PC-9 (cell line): ENCODE data around the gene CCT2. TPM values are rescaled to one million over a fixed set of nuclear protein-coding genes. Genes with fewer than 3 reads are reported as not detected.

ENCODE experiments used
- BruUV-seq: library from RNA; stranded (reverse); fragments of 400-500 nt; replicated peaks from 2 replicates; lab custom pipeline; 2021; lab: Mats Ljungman, UMichigan
- CTCF ChIA-PET: fragments of 300-600 bp; sonication (Branson Sonifier 250); formaldehyde crosslinking; loops from one replicate; lab custom pipeline; 2022; ENCODE audit warnings: antibody characterized with exemption; lab: Charles Lee
- POLR2A ChIA-PET: fragments of 300-600 bp; sonication (Branson Sonifier 250); formaldehyde crosslinking; loops from one replicate; lab custom pipeline; 2022; ENCODE audit warnings: antibody characterized with exemption; ENCODE audit not compliant: unreplicated experiment; lab: Charles Lee
- DNase-seq, 2 experiments: peaks; one replicate each; pipeline versions ENCODE4 v3.0.0 to v3.0.0-alpha.2; 2015 to 2022; ENCODE audit warnings: mixed read lengths in 1 of 2
- H2AFZ ChIP-seq: fragments of 200-600 bp; sonication (generic); 2 replicates; pipeline ENCODE4 v1.8.1; 2017; ENCODE audit warnings: antibody characterized with exemption
- H3F3A ChIP-seq: fragments of 200-600 bp; sonication (generic); 2 replicates; pipeline ENCODE4 v1.8.1; 2017; ENCODE audit warnings: antibody characterized with exemption, mild to moderate bottlenecking, low read depth; ENCODE audit not compliant: insufficient read depth
- H3K27ac ChIP-seq: fragments of 200-600 bp; sonication (generic); 2 replicates; pipeline ENCODE4 v1.6.1; 2016; ENCODE audit warnings: mixed run types
- H3K27me3 ChIP-seq: fragments of 200-600 bp; sonication (generic); 2 replicates; pipeline ENCODE4 v1.6.1; 2016; ENCODE audit warnings: low read depth, mixed run types; ENCODE audit not compliant: insufficient read depth
- H3K36me3 ChIP-seq: fragments of 200-600 bp; sonication (generic); 2 replicates; pipeline ENCODE4 v1.6.1; 2016; ENCODE audit warnings: low read depth, mixed run types
- H3K4me1 ChIP-seq: fragments of 200-600 bp; sonication (generic); replicated peaks from 2 replicates; pipeline ENCODE4 v1.6.1; 2016; ENCODE audit warnings: mixed run types; ENCODE audit not compliant: insufficient read depth
- H3K4me2 ChIP-seq: fragments of 200-600 bp; sonication (generic); 2 replicates; pipeline ENCODE4 v1.6.1; 2017; ENCODE audit warnings: mixed run types
- H3K4me3 ChIP-seq: fragments of 200-600 bp; sonication (generic); 2 replicates; pipeline ENCODE4 v1.6.1; 2016; ENCODE audit warnings: mixed run types
- H3K79me2 ChIP-seq: fragments of 200-600 bp; sonication (generic); 2 replicates; pipeline ENCODE4 v1.6.1; 2017; ENCODE audit warnings: low read depth, mixed run types
- H3K9me2 ChIP-seq: fragments of 200-600 bp; sonication (generic); 2 replicates; pipeline ENCODE4 v1.8.1; 2017; ENCODE audit warnings: mild to moderate bottlenecking; ENCODE audit not compliant: insufficient read depth
- H3K9me3 ChIP-seq: fragments of 200-600 bp; sonication (generic); 2 replicates; pipeline ENCODE4 v1.8.1; 2016; ENCODE audit warnings: low read depth; ENCODE audit not compliant: insufficient read depth
- H4K20me1 ChIP-seq: fragments of 200-600 bp; sonication (generic); 2 replicates; pipeline ENCODE4 v1.8.1; 2017; ENCODE audit not compliant: insufficient read depth
- CTCF ChIP-seq: fragments of 200-600 bp; sonication (generic); conservative IDR thresholded peaks from 2 replicates; pipeline ENCODE4 v1.6.1; 2017; ENCODE audit warnings: mixed run types, antibody characterized with exemption, mild to moderate bottlenecking, moderate library complexity
- EZH2 ChIP-seq: fragments of 200-600 bp; sonication (generic); IDR thresholded peaks from 2 replicates; pipeline ENCODE4 v1.8.0; 2017; ENCODE audit warnings: antibody characterized with exemption, low read depth
- intact Hi-C: fragments of 100-400 bp; cut with micrococcal nuclease; formaldehyde crosslinking; loops from one replicate; pipeline ENCODE4 v1.10.0; 2022; ENCODE audit not compliant: unreplicated experiment
- total RNA-seq: library from RNA; stranded (reverse); gene quantifications from 2 replicates; pipeline ENCODE4 v1.2.3, GENCODE V29; 2021

Gene CCT2
- total RNA-seq, 1 experiment from 2014 or later: 162 TPM

- ChIA-PET POLR2A (no interaction called here), CTCF (no interaction called here)
- H3K9me3 ChIP-seq: no peaks in the 10 kb centered on the region
- H3K36me3 ChIP-seq: no peaks in the 10 kb centered on the region
- H3K9me2 ChIP-seq: no peaks in the 10 kb centered on the region
- H3F3A ChIP-seq: 0 out of 2 replicates have a peak, but pooled peaks cover 4% of the 10 kb centered on the region
- no peaks in the 10 kb centered on the region for H3K79me2 ChIP-seq
- no TSS peak for BruUV-seq
- H3K4me2 ChIP-seq: no peak overlapping the region
- H3K4me3 ChIP-seq: no peak overlapping the region
- DNase-seq: no peak
- H2AFZ ChIP-seq: no peak overlapping the region
- H3K27ac ChIP-seq: no peak overlapping the region
- H3K4me1 ChIP-seq: no peaks in the 10 kb centered on the region
- no peaks in the 10 kb centered on the region; the same call in 1 of the 2 replicates for H4K20me1 ChIP-seq
- TF ChIP-seq EZH2 (no peak), CTCF (no peak)
- intact Hi-C loops: no loop called here
- H3K27me3 ChIP-seq: no peaks in the 10 kb centered on the region
Observed at GRCh38 chr12:69545081-69545480, 40.2 kb upstream of the CCT2 start.

- no peaks in the 10 kb centered on the region for H3K79me2 ChIP-seq
- POLR2A ChIA-PET: no interaction called here
- intact Hi-C loops: no loop called here
Observed at GRCh38 chr12:69546693-69547438, 38.4 kb upstream of the CCT2 start.

GRCh38 chr12:69548687-69549086 lies 36.6 kb upstream of the CCT2 start:
- CTCF ChIA-PET: no interaction called here
- POLR2A ChIA-PET: no interaction called here
- TF ChIP-seq CTCF (no peak), EZH2 (no peak)
- Histone ChIP-seq H3K4me1 (0 out of 2 replicates have a peak, but pooled peaks cover 3% of the 10 kb centered on the region), H3K4me3 (no peak overlapping the region), H3K27ac (no peak overlapping the region), H2AFZ (no peak overlapping the region), H3K9me2 (no peaks in the 10 kb centered on the region), H3K79me2 (no peaks in the 10 kb centered on the region), H3K27me3 (no peaks in the 10 kb centered on the region), H4K20me1 (no peaks in the 10 kb centered on the region; the same call in 1 of the 2 replicates), H3F3A (peaks cover 3% of the 10 kb centered on the region; the same call in 1 of the 2 replicates), H3K36me3 (no peaks in the 10 kb centered on the region), H3K4me2 (no peak overlapping the region), H3K9me3 (no peaks in the 10 kb centered on the region)
- DNase-seq: no peak
- no TSS peak for BruUV-seq
- intact Hi-C loops: no loop called here

More at GRCh38 chr12:69546693-69547438, 38.4 kb upstream of the CCT2 start:
- no peaks in the 10 kb centered on the region for H3K4me1 ChIP-seq
- no peaks in the 10 kb centered on the region for H3K9me2 ChIP-seq
- no peak overlapping the region for H3K4me2 ChIP-seq
- no TSS peak for BruUV-seq
- CTCF ChIA-PET: no interaction called here
- H3K36me3 ChIP-seq: no peaks in the 10 kb centered on the region
- H3F3A ChIP-seq: no peaks in the 10 kb centered on the region
- TF ChIP-seq CTCF (no peak), EZH2 (no peak)
- H3K27ac ChIP-seq: no peak overlapping the region
- DNase-seq: no peak
- H3K27me3 ChIP-seq: no peaks in the 10 kb centered on the region
- no peaks in the 10 kb centered on the region for H3K9me3 ChIP-seq
- no peaks in the 10 kb centered on the region; the same call in 1 of the 2 replicates for H4K20me1 ChIP-seq
- no peak overlapping the region for H2AFZ ChIP-seq
- H3K4me3 ChIP-seq: no peak overlapping the region
